ENCODE measurements around the gene ATRN. TPM values are rescaled to one million over a fixed set of nuclear protein-coding genes. Genes with fewer than 3 reads are reported as not detected.

The ATRN gene
- total RNA-seq, 3 donors from 2014 or later (not counting 1 experiment from before 2014, with no cell fraction given): 16.1 to 21.8 (median 19.3) TPM

GRCh38 chr20:3697588-3698305 lies 226.9 kb downstream of the ATRN start:
- H3K27ac ChIP-seq (ENCODE audit: low read length): no peak overlapping the region
- no peak overlapping the region for H3K4me3 ChIP-seq (ENCODE audit: low read length)
- Mint-ChIP-seq H3K27me3 (ENCODE audit: low read depth in 2 of 2) (no peaks in the 10 kb centered on the region), H3K4me3 (no peak overlapping the region), H3K4me1 (no peaks in the 10 kb centered on the region), H3K27ac (no peak overlapping the region), H3K9me3 (no peaks in the 10 kb centered on the region), H3K36me3 (no peaks in the 10 kb centered on the region)
- no peak for TF ChIP-seq CTCF (IDR thresholded peaks at IDR 0.05)
- no peaks in the 10 kb centered on the region for H3K36me3 ChIP-seq (ENCODE audit: control insufficient read depth, insufficient read depth, low read length)
- H3K27me3 ChIP-seq (ENCODE audit: control insufficient read depth, insufficient read depth, low read length): no peaks in the 10 kb centered on the region
- ATAC-seq (no peak), DNase-seq (no peak)
- peaks cover 7% of the 10 kb centered on the region for H3K9me3 ChIP-seq (ENCODE audit: control insufficient read depth, insufficient read depth, low read length)
- H3K4me1 ChIP-seq (ENCODE audit: control insufficient read depth, insufficient read depth, low read length): no peaks in the 10 kb centered on the region
- 84% methylated on average over 18 of the region's 18 CpGs for WGBS (ENCODE audit: insufficient coverage)
- intact Hi-C loops (cut with micrococcal nuclease): no loop called here

GRCh38 chr20:3698591-3699001 lies 227.8 kb downstream of the ATRN start:
- no peak for TF ChIP-seq CTCF (IDR thresholded peaks at IDR 0.05)
- no peak for ATAC-seq
- no peak overlapping the region for H3K4me3 ChIP-seq (ENCODE audit: low read length)
- H3K9me3 ChIP-seq (ENCODE audit: control insufficient read depth, insufficient read depth, low read length): peaks cover 7% of the 10 kb centered on the region
- no peaks in the 10 kb centered on the region for H3K36me3 Mint-ChIP-seq
- DNase-seq: no peak
- no peaks in the 10 kb centered on the region for H3K9me3 Mint-ChIP-seq
- no peak overlapping the region for H3K27ac ChIP-seq (ENCODE audit: low read length)
- intact Hi-C loops (cut with micrococcal nuclease): no loop called here
- no peak overlapping the region for H3K27ac Mint-ChIP-seq
- 86% methylated on average over 6 of the region's 6 CpGs for WGBS (ENCODE audit: insufficient coverage)
- no peak overlapping the region for H3K4me3 Mint-ChIP-seq
- no peaks in the 10 kb centered on the region for H3K4me1 Mint-ChIP-seq
- H3K4me1 ChIP-seq (ENCODE audit: control insufficient read depth, insufficient read depth, low read length): no peaks in the 10 kb centered on the region
- no peaks in the 10 kb centered on the region for H3K36me3 ChIP-seq (ENCODE audit: control insufficient read depth, insufficient read depth, low read length)
- H3K27me3 Mint-ChIP-seq (ENCODE audit: low read depth in 2 of 2): no peaks in the 10 kb centered on the region
- no peaks in the 10 kb centered on the region for H3K27me3 ChIP-seq (ENCODE audit: control insufficient read depth, insufficient read depth, low read length)

GRCh38 chr20:3699037-3699436 lies 228.2 kb downstream of the ATRN start:
- no peak for ATAC-seq
- H3K9me3 ChIP-seq (ENCODE audit: control insufficient read depth, insufficient read depth, low read length): peaks cover 7% of the 10 kb centered on the region
- no peak for TF ChIP-seq CTCF (IDR thresholded peaks at IDR 0.05)
- intact Hi-C loops (cut with micrococcal nuclease): no loop called here
- no peaks in the 10 kb centered on the region for H3K36me3 ChIP-seq (ENCODE audit: control insufficient read depth, insufficient read depth, low read length)
- no peaks in the 10 kb centered on the region for H3K4me1 ChIP-seq (ENCODE audit: control insufficient read depth, insufficient read depth, low read length)
- Mint-ChIP-seq H3K4me1 (no peaks in the 10 kb centered on the region), H3K9me3 (no peaks in the 10 kb centered on the region), H3K36me3 (no peaks in the 10 kb centered on the region), H3K27me3 (ENCODE audit: low read depth in 2 of 2) (no peaks in the 10 kb centered on the region), H3K27ac (no peak overlapping the region), H3K4me3 (no peak overlapping the region)
- DNase-seq: no peak
- no peaks in the 10 kb centered on the region for H3K27me3 ChIP-seq (ENCODE audit: control insufficient read depth, insufficient read depth, low read length)
- H3K27ac ChIP-seq (ENCODE audit: low read length): no peak overlapping the region
- 92% methylated on average over 15 of the region's 16 CpGs for WGBS (ENCODE audit: insufficient coverage)
- no peak overlapping the region for H3K4me3 ChIP-seq (ENCODE audit: low read length)

Other genes starting within 250 kb of the ATRN start
- gene SLC4A11, start 231.8 kb upstream of the ATRN start, total RNA-seq: under 1 TPM; 0.31 to 0.68 (median 0.32) TPM
- gene DNAAF9, start 63.3 kb upstream of the ATRN start, total RNA-seq: 1 to 10 TPM; 4.1 to 6.9 (median 4.8) TPM
- gene GFRA4, start 192.4 kb downstream of the ATRN start, total RNA-seq: not detected
- gene ADAM33, start 211.0 kb downstream of the ATRN start, total RNA-seq: not detected
- under 1 TPM; 0.09 to 0.36 (median 0.30) TPM for gene SIGLEC1, start 241.6 kb downstream of the ATRN start, total RNA-seq